SK-N-SH treated with all-trans-retinoic acid at 6 μM for 48 hours (cell line): ENCODE measurements around the gene LRRC18.

ENCODE experiments used
- ARNTL ChIP-seq: fragments of 450-650 bp; formaldehyde crosslinking; IDR thresholded peaks from 2 replicates; pipeline ENCODE4 v1.5.0; 2020; ENCODE audit warnings: low read depth, mild to moderate bottlenecking, moderate library complexity, borderline replicate concordance
- CREB5 ChIP-seq: fragments of 250-450 bp; sonication (Bioruptor Pico); IDR thresholded peaks from 2 replicates; pipeline ENCODE4 v1.5.1; 2020; ENCODE audit warnings: low read depth, mild to moderate bottlenecking, moderate library complexity
- CSDC2 ChIP-seq: fragments of 250-450 bp; sonication (Bioruptor Pico); IDR thresholded peaks from 2 replicates; pipeline ENCODE4 v1.5.0; 2020; ENCODE audit warnings: mild to moderate bottlenecking, moderate library complexity
- CSRNP3 ChIP-seq: fragments of 250-450 bp; sonication (Bioruptor Pico); IDR thresholded peaks from 2 replicates; pipeline ENCODE4 v1.5.1; 2021; ENCODE audit warnings: mild to moderate bottlenecking, moderate library complexity
- PATZ1 ChIP-seq: fragments of 250-450 bp; sonication (Bioruptor Pico); IDR thresholded peaks from 2 replicates; pipeline ENCODE4 v1.8.0; 2020; ENCODE audit warnings: mild to moderate bottlenecking, moderate library complexity, borderline replicate concordance
- POU6F1 ChIP-seq: fragments of 250-450 bp; sonication (Bioruptor Pico); IDR thresholded peaks from 2 replicates; pipeline ENCODE4 v1.8.0; 2021; ENCODE audit warnings: low read depth, mild to moderate bottlenecking, moderate library complexity, borderline replicate concordance
- PPARA ChIP-seq: fragments of 250-450 bp; sonication (Bioruptor Pico); IDR thresholded peaks from 2 replicates; pipeline ENCODE4 v1.5.0; 2020; ENCODE audit warnings: mild to moderate bottlenecking, borderline replicate concordance
- RARB ChIP-seq: fragments of 250-450 bp; sonication (Bioruptor Pico); IDR thresholded peaks from 2 replicates; pipeline ENCODE4 v1.8.0; 2021; ENCODE audit warnings: mild to moderate bottlenecking, moderate library complexity
- TCF4 ChIP-seq: fragments of 250-450 bp; sonication (Bioruptor Pico); IDR thresholded peaks from 2 replicates; pipeline ENCODE4 v1.8.0; 2021; ENCODE audit warnings: mild to moderate bottlenecking, moderate library complexity, borderline replicate concordance
- TSHZ2 ChIP-seq: fragments of 250-450 bp; sonication (Bioruptor Pico); IDR thresholded peaks from 2 replicates; pipeline ENCODE4 v1.5.0; 2020; ENCODE audit warnings: mild to moderate bottlenecking, moderate library complexity
- ZFP3 ChIP-seq: fragments of 250-450 bp; sonication (Bioruptor Pico); IDR thresholded peaks from 2 replicates; pipeline ENCODE4 v1.5.0; 2020; ENCODE audit warnings: mild to moderate bottlenecking, moderate library complexity
- ZFP30 ChIP-seq: fragments of 450-650 bp; formaldehyde crosslinking; IDR thresholded peaks from 2 replicates; pipeline ENCODE4 v1.5.0; 2022; ENCODE audit warnings: mild to moderate bottlenecking, moderate library complexity
- ZNF565 ChIP-seq: fragments of 450-650 bp; formaldehyde crosslinking; conservative IDR thresholded peaks from 2 replicates; pipeline ENCODE4 v1.5.0; 2020; ENCODE audit warnings: low read depth, mild to moderate bottlenecking, moderate library complexity
- ZNF70 ChIP-seq: fragments of 450-650 bp; formaldehyde crosslinking; IDR thresholded peaks from 2 replicates; pipeline ENCODE4 v1.5.0; 2020; ENCODE audit warnings: mild to moderate bottlenecking, moderate library complexity

GRCh38 chr10:48905311-48905710, 34.3 kb downstream of the LRRC18 start:
- TF ChIP-seq TSHZ2 (CRISPR knock-in tag): no peak
- no peak for TF ChIP-seq PATZ1 (CRISPR knock-in tag)
- TF ChIP-seq TCF4 (CRISPR knock-in tag): no peak
- TF ChIP-seq CSDC2: no peak
- TF ChIP-seq RARB (CRISPR knock-in tag): no peak
- no peak for TF ChIP-seq CSRNP3 (CRISPR knock-in tag)
- no peak for TF ChIP-seq POU6F1 (CRISPR knock-in tag)
- no peak for TF ChIP-seq ZNF565 (CRISPR knock-in tag)
- TF ChIP-seq ARNTL (CRISPR knock-in tag): no peak
- TF ChIP-seq CREB5 (CRISPR knock-in tag): no peak
- TF ChIP-seq ZFP3 (CRISPR knock-in tag): no peak
- TF ChIP-seq ZFP30 (CRISPR knock-in tag): no peak
- no peak for TF ChIP-seq PPARA
- TF ChIP-seq ZNF70 (CRISPR knock-in tag): no peak
